ENCODE data around the gene KDM2B. TPM values are rescaled to one million over a fixed set of nuclear protein-coding genes. Genes with fewer than 3 reads are reported as not detected.

KDM2B gene
- total and polyA plus RNA-seq, 2 donors (not counting 3 experiments of a cell fraction or from before 2014, with no cell fraction given): 26.8 to 37.3 TPM

GRCh38 chr12:121565076-121565475 lies 15.7 kb downstream of the KDM2B start:
- H3K9me1 ChIP-seq (replicated peaks; ENCODE audit: control insufficient read depth, extremely low read depth, insufficient read depth, low read length): no peaks in the 10 kb centered on the region
- POLR2A ChIA-PET: no interaction called here
- H3K79me2 ChIP-seq (ENCODE audit: control insufficient read depth, insufficient read depth, low read length): no peaks in the 10 kb centered on the region
- no peaks in the 10 kb centered on the region for H4K20me1 ChIP-seq (replicated peaks; ENCODE audit: control insufficient read depth, extremely low read depth, insufficient read depth, low read length)
- no peak overlapping the region for H2AFZ ChIP-seq (ENCODE audit: low read depth, low read length)
- no TSS peak for BruUV-seq (replicated peaks)
- CTCF ChIA-PET: interaction anchor here (2.3 to 2.9 kb wide), 2 partner anchors 13 to 103 kb away, joined by 11 to 17 read pairs; no protein-coding TSS in a partner anchor
- H3K36me3 ChIP-seq (ENCODE audit: control insufficient read depth in 2 of 2, extremely low read depth in 1 of 2, insufficient read depth in 2 of 2, low read length in 2 of 2): no peaks in the 10 kb centered on the region
- dilution Hi-C loops (cut with MboI; ENCODE audit: extremely low pct_ligation_motif_present, low sequenced_read_pairs) (no loop called here), intact Hi-C loops (cut with micrococcal nuclease) (no loop called here)
- TF ChIP-seq GATA2 (IDR thresholded peaks at IDR 0.05; ENCODE audit: insufficient read depth, insufficient read length, low read depth, low read length): no peak
- no peak for TF ChIP-seq POLR2AphosphoS5 (IDR thresholded peaks at IDR 0.05; ENCODE audit: insufficient read depth, low read depth, low read length)
- TF ChIP-seq FOS (IDR thresholded peaks at IDR 0.05; ENCODE audit: borderline replicate concordance, insufficient read depth, low read length): no peak
- TF ChIP-seq JUN (IDR thresholded peaks at IDR 0.05; ENCODE audit: borderline replicate concordance, insufficient read depth, insufficient read length, low read depth): no peak
- H3K9me3 ChIP-seq (replicated peaks; ENCODE audit: control insufficient read depth, insufficient read depth, low read length): no peaks in the 10 kb centered on the region
- H3K27ac ChIP-seq (ENCODE audit: insufficient read depth, low read depth, low read length): no peak overlapping the region
- no peak for FAIRE-seq
- H3K4me2 ChIP-seq (ENCODE audit: insufficient read depth, low read length): no peak overlapping the region
- H3K9ac ChIP-seq (replicated peaks; ENCODE audit: extremely low read depth, insufficient read depth, low read length): no peak overlapping the region
- no peaks in the 10 kb centered on the region for H3K4me1 ChIP-seq (ENCODE audit: control insufficient read depth, extremely low read depth, insufficient read depth, low read length)
- H3K4me3 ChIP-seq (replicated peaks in 1 of 3; ENCODE audit: insufficient read depth in 1 of 3, low read depth in 1 of 3, low read length in 3 of 3): no peak overlapping the region
- no peaks in the 10 kb centered on the region for H3K27me3 ChIP-seq (ENCODE audit: control insufficient read depth in 2 of 2, insufficient read depth in 2 of 2, low read length in 2 of 2)
- DNase-seq (ENCODE audit: low read depth, low spot score): no peak

- Histone ChIP-seq H4K20me1 (replicated peaks; ENCODE audit: control insufficient read depth, extremely low read depth, insufficient read depth, low read length) (no peaks in the 10 kb centered on the region), H3K4me1 (ENCODE audit: control insufficient read depth, extremely low read depth, insufficient read depth, low read length) (no peaks in the 10 kb centered on the region), H3K79me2 (ENCODE audit: control insufficient read depth, insufficient read depth, low read length) (no peaks in the 10 kb centered on the region), H3K9ac (replicated peaks; ENCODE audit: extremely low read depth, insufficient read depth, low read length) (no peak overlapping the region), H3K9me1 (replicated peaks; ENCODE audit: control insufficient read depth, extremely low read depth, insufficient read depth, low read length) (no peaks in the 10 kb centered on the region), H3K4me3 (replicated peaks in 1 of 3; ENCODE audit: insufficient read depth in 1 of 3, low read depth in 1 of 3, low read length in 3 of 3) (no peak overlapping the region), H3K4me2 (ENCODE audit: insufficient read depth, low read length) (no peak overlapping the region), H3K27me3 (ENCODE audit: control insufficient read depth in 2 of 2, insufficient read depth in 2 of 2, low read length in 2 of 2) (no peaks in the 10 kb centered on the region), H3K27ac (ENCODE audit: insufficient read depth, low read depth, low read length) (no peak overlapping the region), H3K36me3 (ENCODE audit: control insufficient read depth in 2 of 2, extremely low read depth in 1 of 2, insufficient read depth in 2 of 2, low read length in 2 of 2) (no peaks in the 10 kb centered on the region), H3K9me3 (replicated peaks; ENCODE audit: control insufficient read depth, insufficient read depth, low read length) (no peaks in the 10 kb centered on the region), H2AFZ (ENCODE audit: low read depth, low read length) (no peak overlapping the region)
- TF ChIP-seq POLR2AphosphoS5 (IDR thresholded peaks at IDR 0.05; ENCODE audit: insufficient read depth, low read depth, low read length): no peak
- TF ChIP-seq GATA2 (IDR thresholded peaks at IDR 0.05; ENCODE audit: insufficient read depth, insufficient read length, low read depth, low read length): no peak
- TF ChIP-seq JUN (IDR thresholded peaks at IDR 0.05; ENCODE audit: borderline replicate concordance, insufficient read depth, insufficient read length, low read depth): no peak
- TF ChIP-seq, protein P1, sequence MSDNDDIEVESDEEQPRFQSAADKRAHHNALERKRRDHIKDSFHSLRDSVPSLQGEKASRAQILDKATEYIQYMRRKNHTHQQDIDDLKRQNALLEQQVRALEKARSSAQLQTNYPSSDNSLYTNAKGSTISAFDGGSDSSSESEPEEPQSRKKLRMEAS (IDR thresholded peaks at IDR 0.05; ENCODE audit: insufficient read depth, insufficient read length): no peak
- no peak for TF ChIP-seq EZH2 (IDR thresholded peaks at IDR 0.05; ENCODE audit: borderline replicate concordance, low read depth, low read length, severe bottlenecking)
- no peak for TF ChIP-seq MYC (IDR thresholded peaks at IDR 0.05; ENCODE audit: low read depth, low read length)
- no peak for TF ChIP-seq FOS (IDR thresholded peaks at IDR 0.05; ENCODE audit: borderline replicate concordance, insufficient read depth, low read length)
- no peak for TF ChIP-seq POLR2A (IDR thresholded peaks at IDR 0.05; ENCODE audit: low read depth, low read length)
- TF ChIP-seq, protein P2, sequence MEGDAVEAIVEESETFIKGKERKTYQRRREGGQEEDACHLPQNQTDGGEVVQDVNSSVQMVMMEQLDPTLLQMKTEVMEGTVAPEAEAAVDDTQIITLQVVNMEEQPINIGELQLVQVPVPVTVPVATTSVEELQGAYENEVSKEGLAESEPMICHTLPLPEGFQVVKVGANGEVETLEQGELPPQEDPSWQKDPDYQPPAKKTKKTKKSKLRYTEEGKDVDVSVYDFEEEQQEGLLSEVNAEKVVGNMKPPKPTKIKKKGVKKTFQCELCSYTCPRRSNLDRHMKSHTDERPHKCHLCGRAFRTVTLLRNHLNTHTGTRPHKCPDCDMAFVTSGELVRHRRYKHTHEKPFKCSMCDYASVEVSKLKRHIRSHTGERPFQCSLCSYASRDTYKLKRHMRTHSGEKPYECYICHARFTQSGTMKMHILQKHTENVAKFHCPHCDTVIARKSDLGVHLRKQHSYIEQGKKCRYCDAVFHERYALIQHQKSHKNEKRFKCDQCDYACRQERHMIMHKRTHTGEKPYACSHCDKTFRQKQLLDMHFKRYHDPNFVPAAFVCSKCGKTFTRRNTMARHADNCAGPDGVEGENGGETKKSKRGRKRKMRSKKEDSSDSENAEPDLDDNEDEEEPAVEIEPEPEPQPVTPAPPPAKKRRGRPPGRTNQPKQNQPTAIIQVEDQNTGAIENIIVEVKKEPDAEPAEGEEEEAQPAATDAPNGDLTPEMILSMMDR (IDR thresholded peaks at IDR 0.05; ENCODE audit: extremely low read depth in 1 of 2, insufficient read depth in 1 of 2, low read depth in 1 of 2, low read length in 2 of 2): no peak
- intact Hi-C loops (cut with micrococcal nuclease): no loop called here
- FAIRE-seq (no peak), DNase-seq (ENCODE audit: low read depth, low spot score) (no peak)
- ChIA-PET POLR2A (no interaction called here), CTCF (interaction anchor here (1.1 to 1.3 kb wide), 3 partner anchors 10 to 106 kb away, joined by 3 to 9 read pairs (median 4); no protein-coding TSS in a partner anchor)
- BruUV-seq (replicated peaks): no TSS peak
- dilution Hi-C loops (cut with MboI; ENCODE audit: extremely low pct_ligation_motif_present, low sequenced_read_pairs): no loop called here
These were observed 18.3 kb downstream of the KDM2B start for GRCh38 chr12:121562488-121562887.
